Activated T-cell treated with anti-CD3 and anti-CD28 coated beads, Interleukin-2, amount 50 U/mL, for 4 hours (primary cell): ENCODE data around the gene ZNF33B. TPM values are rescaled to one million over a fixed set of nuclear protein-coding genes. Genes with fewer than 3 reads are reported as not detected.
"Not testable (repeated sequence)": the region's sequence is repeated elsewhere in the genome, so short reads cannot be mapped to it uniquely, and the experiment has no call there.

ENCODE experiments used
- ATAC-seq, 2 donors: fragments of 200-7000 bp; cut with Tn5 transposase; one replicate each; pipeline ENCODE4 v1.10.0; 2021
- DNase-seq: peaks from one replicate; pipeline ENCODE4 v3.0.0-alpha.2; 2020
- H3K27me3 Mint-ChIP-seq: one replicate; pipeline ENCODE4 v1.8.0; 2021; ENCODE audit warnings: low read depth, mixed read lengths
- H3K36me3 Mint-ChIP-seq: one replicate; pipeline ENCODE4 v1.8.0; 2022; ENCODE audit warnings: mixed read lengths; ENCODE audit not compliant: insufficient read depth
- H3K4me1 Mint-ChIP-seq: one replicate; pipeline ENCODE4 v1.8.0; 2021; ENCODE audit warnings: low read depth, mixed read lengths
- H3K4me3 Mint-ChIP-seq: one replicate; pipeline ENCODE4 v1.8.0; 2021; ENCODE audit warnings: mild to moderate bottlenecking, moderate library complexity, mixed read lengths
- H3K9me3 Mint-ChIP-seq: one replicate; pipeline ENCODE4 v1.8.0; 2021; ENCODE audit warnings: mixed read lengths
- total RNA-seq, 3 donors: library from RNA; stranded (reverse); gene quantifications; one replicate each; pipeline ENCODE4 v1.2.1, GENCODE V29; 2021

ZNF33B gene
- total RNA-seq, 3 donors from 2014 or later = 4.6 to 4.9 (median 4.9) TPM

DNA sequence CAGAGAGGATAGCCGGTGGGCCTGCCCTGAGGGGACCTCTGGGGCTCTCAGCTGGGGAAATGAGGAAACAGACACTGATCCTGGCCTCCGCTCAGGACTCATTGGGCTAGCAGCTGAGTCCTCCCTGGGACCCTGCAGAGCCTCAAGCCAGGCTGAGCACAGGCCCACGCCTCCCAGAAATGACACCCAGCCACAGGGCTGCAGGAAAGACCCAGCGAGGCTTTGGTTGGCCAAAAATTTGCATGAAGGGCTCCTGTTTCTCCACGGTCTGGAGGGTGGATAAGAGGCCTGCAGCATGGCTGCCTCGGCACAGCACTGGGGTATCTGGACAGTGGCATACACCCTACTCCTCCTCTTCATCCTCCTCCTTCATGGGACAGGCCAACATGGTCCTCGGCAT is 60.4 kb downstream of the ZNF33B start:
- ATAC-seq = no peak
- DNase-seq = no peak
- Mint-ChIP-seq H3K27me3 (peaks cover 2% of the 10 kb centered on the region), H3K4me1 (peaks cover 2% of the 10 kb centered on the region), H3K36me3 (peaks cover 8% of the 10 kb centered on the region), H3K9me3 (peaks cover 5% of the 10 kb centered on the region), H3K4me3 (no peak overlapping the region)

DNA sequence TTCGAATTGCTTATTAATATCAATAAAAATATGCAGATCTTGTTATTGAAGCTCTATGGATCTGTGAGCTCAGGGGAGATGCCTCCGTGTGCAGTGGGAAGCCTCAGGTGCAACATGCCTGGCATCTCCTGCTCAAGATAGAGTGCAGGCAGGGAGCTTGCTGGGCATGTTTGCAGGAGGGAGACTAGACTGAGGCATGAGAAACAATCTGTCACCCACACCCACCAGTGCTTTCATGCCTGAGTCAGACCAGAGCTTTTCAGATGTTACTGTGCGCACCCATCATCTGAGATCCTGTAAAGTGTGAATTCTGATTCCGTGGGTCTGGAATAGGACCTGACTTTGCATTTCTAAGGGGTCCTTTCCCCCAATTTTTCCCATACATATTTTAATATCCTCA is 62.0 kb downstream of the ZNF33B start:
- no peaks in the 10 kb centered on the region for H3K9me3 Mint-ChIP-seq
- H3K4me1 Mint-ChIP-seq = peaks cover 2% of the 10 kb centered on the region
- H3K36me3 Mint-ChIP-seq = no peaks in the 10 kb centered on the region
- H3K4me3 Mint-ChIP-seq = no peak overlapping the region
- ATAC-seq = no peak
- DNase-seq = no peak
- peaks cover 2% of the 10 kb centered on the region for H3K27me3 Mint-ChIP-seq

DNA sequence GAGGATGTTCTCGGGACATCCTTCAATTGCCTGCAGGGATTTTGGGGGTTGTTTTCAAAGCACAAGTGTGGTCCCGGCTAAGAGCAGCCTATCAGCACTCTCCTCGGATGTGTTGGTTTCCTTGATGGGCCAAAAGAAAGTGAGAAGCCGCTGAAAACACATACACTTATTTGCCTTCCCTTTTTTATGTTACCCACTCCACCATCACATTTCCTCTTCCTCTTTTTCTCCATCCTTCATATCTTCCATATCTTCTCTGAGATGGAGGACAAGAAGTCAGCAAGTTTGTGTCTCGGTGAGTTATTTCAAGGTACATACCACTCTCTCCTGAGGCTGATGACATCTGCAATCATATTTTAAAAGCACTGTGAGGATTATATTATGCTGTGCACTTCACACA is 64.0 kb downstream of the ZNF33B start:
- Mint-ChIP-seq H3K4me1 (peaks cover 2% of the 10 kb centered on the region), H3K4me3 (no peak overlapping the region), H3K9me3 (peaks cover 7% of the 10 kb centered on the region), H3K27me3 (peaks cover 2% of the 10 kb centered on the region), H3K36me3 (no peaks in the 10 kb centered on the region)
- ATAC-seq = no peak
- no peak for DNase-seq

DNA sequence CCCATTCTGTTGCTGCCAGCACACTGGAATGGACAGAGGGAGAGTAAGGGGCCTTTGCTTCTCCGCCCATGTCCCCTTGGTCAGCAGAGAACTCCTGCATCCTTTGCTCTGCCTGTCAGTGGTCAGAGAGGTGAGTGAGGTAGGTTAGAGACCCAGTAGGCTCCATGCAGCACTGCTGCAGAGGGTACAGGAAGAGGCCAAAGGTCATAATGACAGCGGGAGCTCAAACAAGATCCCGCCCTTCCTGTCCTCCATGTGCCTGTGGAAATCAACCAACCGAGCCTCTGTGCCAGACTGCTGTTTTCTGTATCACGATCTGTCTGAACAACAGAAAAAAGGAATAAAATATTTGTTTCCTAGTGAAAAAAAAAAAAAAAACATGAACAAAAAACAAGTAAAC is 81.4 kb downstream of the ZNF33B start:
- H3K4me1 Mint-ChIP-seq = peaks cover 14% of the 10 kb centered on the region
- H3K4me3 Mint-ChIP-seq = no peak overlapping the region
- H3K9me3 Mint-ChIP-seq = no peaks in the 10 kb centered on the region
- ATAC-seq (no peak), DNase-seq (no peak)
- H3K36me3 Mint-ChIP-seq = no peaks in the 10 kb centered on the region
- peaks cover 4% of the 10 kb centered on the region for H3K27me3 Mint-ChIP-seq

DNA sequence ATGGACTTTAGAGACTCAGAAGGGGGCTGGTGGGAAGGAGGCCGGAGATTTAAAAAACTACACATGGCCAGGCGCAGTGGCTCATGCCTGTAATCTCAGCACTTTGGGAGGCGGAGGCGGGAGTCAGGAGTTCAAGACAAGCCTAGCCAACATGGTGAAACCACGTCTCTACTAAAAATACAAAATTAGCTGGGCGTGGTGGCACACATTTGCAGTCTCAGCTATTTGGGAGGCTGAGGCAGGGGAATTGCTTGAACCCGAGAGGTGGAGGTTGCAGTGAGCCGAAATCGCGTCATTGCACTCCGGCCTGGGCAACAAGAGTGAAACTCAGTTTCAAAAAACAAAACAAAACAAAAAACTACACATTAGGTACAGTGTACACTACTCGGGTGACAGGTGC is 84.8 kb downstream of the ZNF33B start:
- H3K9me3 Mint-ChIP-seq, DNase-seq, H3K27me3 Mint-ChIP-seq, ATAC-seq: not testable (repeated sequence)
- Mint-ChIP-seq H3K36me3 (peaks cover 14% of the 10 kb centered on the region), H3K4me1 (peaks cover 38% of the 10 kb centered on the region), H3K4me3 (peak overlapping the region; percentile 98)

DNA sequence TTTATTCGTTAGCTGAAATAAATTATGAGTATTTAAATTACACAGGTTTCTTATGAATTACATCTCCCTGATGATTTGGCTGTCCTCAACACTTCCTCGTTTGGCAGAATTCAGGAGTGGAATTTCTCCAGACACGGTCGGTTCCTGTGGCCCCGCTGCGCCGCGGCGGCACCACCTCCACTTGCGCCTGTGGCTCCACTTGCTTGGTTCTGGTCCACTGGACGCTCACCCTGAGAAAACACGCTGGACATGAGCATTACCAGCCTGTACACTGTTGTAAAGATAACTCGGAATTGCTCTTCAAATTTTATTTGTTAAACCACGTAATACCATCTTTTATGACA is 85.3 kb downstream of the ZNF33B start:
- H3K9me3 Mint-ChIP-seq = no peaks in the 10 kb centered on the region
- H3K4me3 Mint-ChIP-seq = peak overlapping the region; percentile 98
- no peaks in the 10 kb centered on the region for H3K27me3 Mint-ChIP-seq
- peaks cover 38% of the 10 kb centered on the region for H3K4me1 Mint-ChIP-seq
- ATAC-seq = peak; percentile 4 to 9
- peaks cover 15% of the 10 kb centered on the region for H3K36me3 Mint-ChIP-seq
- DNase-seq = no peak

DNA sequence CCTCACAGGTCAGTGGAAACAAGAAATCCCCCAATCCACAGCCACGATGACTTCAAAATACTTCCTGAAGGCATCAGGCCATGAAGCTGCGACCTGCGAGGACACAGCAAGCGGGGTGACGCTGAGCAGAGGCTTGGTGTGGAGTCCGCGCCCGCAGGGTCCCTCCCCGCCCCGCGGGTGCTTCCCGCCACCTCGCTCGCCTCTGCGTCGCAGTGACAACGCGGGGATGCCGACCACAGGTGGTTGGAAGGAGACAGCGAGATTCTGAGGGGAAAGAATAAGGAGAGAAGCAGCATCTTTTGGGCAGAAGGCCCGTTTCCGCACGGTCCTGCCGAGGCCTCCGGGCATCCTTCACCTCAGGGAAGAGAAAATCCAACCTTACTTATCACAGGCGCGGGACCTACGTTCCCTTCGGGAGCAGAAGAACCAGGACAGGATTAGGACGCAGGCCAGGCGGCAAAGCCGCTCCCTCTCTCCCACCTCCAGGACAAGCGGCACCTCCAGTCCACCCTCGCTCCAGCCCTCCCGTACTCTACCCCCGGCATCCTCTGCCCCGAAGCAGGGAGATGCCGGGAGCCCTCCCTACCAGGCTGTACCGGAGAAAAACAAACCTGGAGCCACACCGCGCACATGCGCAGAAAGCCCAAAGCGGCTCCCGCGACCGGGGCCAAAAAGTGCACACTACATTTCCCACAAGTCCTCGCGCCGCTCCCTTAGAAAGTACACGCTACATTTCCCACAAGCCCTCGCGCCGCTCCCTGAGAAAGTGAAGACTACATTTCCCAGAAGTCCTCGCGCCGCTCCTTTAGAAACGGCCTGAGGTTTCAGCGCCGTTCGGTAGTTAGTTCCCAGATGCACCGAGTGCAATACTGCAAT is 85.9 kb downstream of the ZNF33B start:
- Mint-ChIP-seq H3K36me3 (peaks cover 18% of the 10 kb centered on the region), H3K4me3 (peak overlapping the region; percentile 98), H3K9me3 (peaks cover 2% of the 10 kb centered on the region), H3K27me3 (no peaks in the 10 kb centered on the region), H3K4me1 (peaks cover 44% of the 10 kb centered on the region)
- peak; percentile 92 for DNase-seq
- peak; percentile 92 to 93 for ATAC-seq

DNA sequence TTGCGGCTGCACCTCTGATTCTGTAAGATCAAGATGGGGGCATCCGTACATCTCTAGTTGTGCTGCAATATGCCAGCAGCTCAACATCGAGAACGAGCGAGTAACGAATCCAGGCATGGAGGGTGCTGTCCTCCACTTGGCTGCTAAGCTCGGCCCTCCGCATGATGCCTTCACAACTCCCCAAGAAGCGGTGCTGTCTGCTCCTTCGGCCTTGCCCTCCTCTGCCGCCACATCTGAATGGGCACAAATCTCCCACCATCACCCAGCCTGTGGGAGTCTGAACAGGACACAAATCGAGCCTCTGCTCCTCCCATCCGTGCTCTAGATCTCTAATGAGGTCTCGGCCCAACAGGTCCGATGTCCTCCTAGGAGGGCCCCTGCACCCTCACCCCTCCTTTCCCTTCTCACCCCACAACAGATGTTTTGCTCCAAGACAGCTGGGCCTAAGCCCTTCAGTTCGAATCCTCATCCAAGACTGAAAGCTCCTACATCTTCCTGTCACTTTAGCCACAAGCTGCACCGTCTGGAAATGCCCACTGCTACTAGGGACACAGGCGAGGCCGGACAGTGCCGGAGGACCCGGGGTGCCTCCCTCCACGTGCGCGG is 86.7 kb downstream of the ZNF33B start:
- DNase-seq = no peak
- Mint-ChIP-seq H3K36me3 (peaks cover 22% of the 10 kb centered on the region), H3K9me3 (peaks cover 4% of the 10 kb centered on the region), H3K4me1 (peaks cover 47% of the 10 kb centered on the region), H3K4me3 (peak overlapping the region; percentile 98), H3K27me3 (no peaks in the 10 kb centered on the region)
- no peak for ATAC-seq

DNA sequence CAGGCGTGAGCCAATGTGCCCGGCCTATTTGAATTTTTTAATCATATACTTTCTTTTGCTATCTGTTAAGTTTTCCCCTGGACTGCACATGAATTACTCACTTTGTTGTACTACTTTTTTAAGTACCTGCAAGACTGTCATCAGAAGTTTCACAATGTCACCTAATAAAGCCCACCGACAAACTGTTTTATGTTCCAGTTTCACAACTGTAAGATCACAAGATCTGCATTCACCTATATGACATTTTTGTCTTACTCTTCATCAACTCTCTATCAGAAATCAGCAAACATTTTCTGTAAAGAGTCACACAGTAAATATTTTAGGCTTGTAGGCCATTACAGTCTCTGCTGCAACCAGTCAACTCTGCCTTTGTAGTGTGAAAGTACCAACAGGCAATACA is 88.5 kb downstream of the ZNF33B start:
- DNase-seq (no peak), ATAC-seq (no peak)
- H3K36me3 Mint-ChIP-seq = peaks cover 32% of the 10 kb centered on the region
- H3K27me3 Mint-ChIP-seq = no peaks in the 10 kb centered on the region
- peaks cover 49% of the 10 kb centered on the region for H3K4me1 Mint-ChIP-seq
- no peak overlapping the region for H3K4me3 Mint-ChIP-seq
- peaks cover 11% of the 10 kb centered on the region for H3K9me3 Mint-ChIP-seq

DNA sequence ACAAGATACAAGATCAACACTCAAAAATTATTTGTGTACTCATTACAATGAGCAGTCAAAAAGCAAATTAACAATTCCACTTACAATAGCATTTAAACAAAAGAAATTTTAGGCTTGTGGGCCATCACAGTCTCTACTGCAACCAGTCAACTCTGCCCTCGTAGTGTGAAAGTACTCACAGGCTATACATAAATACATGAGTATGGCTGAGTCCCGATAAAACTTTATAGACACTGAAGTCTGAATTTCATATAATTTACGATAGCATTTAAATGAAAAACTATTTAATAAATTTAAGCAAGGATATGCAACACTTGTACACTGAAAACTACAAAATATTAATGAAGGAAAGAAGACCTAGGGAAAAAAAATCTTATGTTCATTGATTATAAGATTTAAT is 90.1 kb downstream of the ZNF33B start:
- ATAC-seq (no peak), DNase-seq (no peak)
- Mint-ChIP-seq H3K4me3 (no peak overlapping the region), H3K9me3 (peaks cover 27% of the 10 kb centered on the region), H3K27me3 (no peaks in the 10 kb centered on the region), H3K36me3 (peaks cover 48% of the 10 kb centered on the region), H3K4me1 (peaks cover 46% of the 10 kb centered on the region)

DNA sequence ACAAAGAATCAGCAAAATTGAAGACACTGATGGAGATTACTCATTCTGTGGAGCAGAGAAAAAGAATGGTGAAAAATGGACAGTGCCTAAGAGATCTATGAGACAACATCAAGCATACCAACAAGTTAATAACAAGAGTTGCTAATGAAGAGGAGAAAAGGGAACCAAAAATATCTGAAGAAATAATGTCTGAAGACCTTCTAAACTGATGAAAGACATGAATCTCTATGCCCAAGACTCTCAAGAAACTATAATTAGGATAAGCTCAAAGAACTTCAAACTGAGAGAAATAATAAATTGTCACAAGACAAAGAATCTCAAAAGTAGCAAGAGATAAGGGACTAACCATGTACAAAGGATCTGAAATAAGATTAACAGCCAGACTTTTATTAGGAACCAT is 93.4 kb downstream of the ZNF33B start:
- peaks cover 71% of the 10 kb centered on the region for H3K36me3 Mint-ChIP-seq
- no peak overlapping the region for H3K4me3 Mint-ChIP-seq
- H3K27me3 Mint-ChIP-seq = no peaks in the 10 kb centered on the region
- DNase-seq (no peak), ATAC-seq (no peak)
- peaks cover 50% of the 10 kb centered on the region for H3K9me3 Mint-ChIP-seq
- peaks cover 18% of the 10 kb centered on the region for H3K4me1 Mint-ChIP-seq

DNA sequence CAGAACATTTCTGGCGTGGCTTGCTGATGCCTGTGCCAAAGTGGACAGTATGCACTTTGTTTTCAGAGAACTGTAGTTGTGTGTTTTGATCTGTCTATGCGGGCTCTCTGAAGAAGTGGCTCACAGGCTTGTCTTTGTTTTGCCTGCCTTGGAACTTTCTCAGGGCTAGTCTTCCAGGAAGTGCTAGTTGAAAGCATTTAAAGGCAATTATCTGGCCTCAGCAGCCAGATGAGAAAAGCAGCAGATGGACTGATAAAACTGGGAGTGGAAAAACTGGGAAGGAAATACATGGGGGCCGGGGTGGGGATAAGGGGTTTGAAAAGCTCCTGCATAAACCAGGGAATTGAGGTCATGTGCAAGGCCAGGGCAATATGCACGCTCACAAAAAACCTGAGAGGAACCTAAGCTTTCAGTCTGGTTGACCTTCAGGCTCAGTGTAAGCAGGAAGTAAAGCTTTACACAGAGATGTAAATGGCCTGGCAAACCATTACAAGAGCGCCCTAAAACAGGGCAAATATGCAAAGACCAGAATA is 94.5 kb downstream of the ZNF33B start:
- H3K36me3 Mint-ChIP-seq = peaks cover 66% of the 10 kb centered on the region
- H3K9me3 Mint-ChIP-seq = peaks cover 50% of the 10 kb centered on the region
- H3K27me3 Mint-ChIP-seq = no peaks in the 10 kb centered on the region
- DNase-seq = no peak
- H3K4me3 Mint-ChIP-seq = no peak overlapping the region
- peaks cover 13% of the 10 kb centered on the region for H3K4me1 Mint-ChIP-seq
- no peak for ATAC-seq
